SK-N-SH (cell line): Measurements from ENCODE around the gene CLPSL1.

Experiments
- EZH2phosphoT487 ChIP-seq: fragments of 200-600 bp; sonication (generic); IDR thresholded peaks from 2 replicates; pipeline ENCODE4 v1.6.1; 2017; ENCODE audit warnings: low read depth, mixed run types, mild to moderate bottlenecking, antibody characterized with exemption, moderate library complexity, borderline replicate concordance
- FOXJ3 ChIP-seq: sonication (generic); formaldehyde crosslinking; IDR thresholded peaks from 2 replicates; pipeline ENCODE4 v1.5.1; 2020; ENCODE audit warnings: mild to moderate bottlenecking, missing genetic modification reagents
- JUND ChIP-seq: IDR thresholded peaks from 2 replicates; pipeline ENCODE4 v1.4.0; 2012
- MEF2A ChIP-seq: IDR thresholded peaks from 2 replicates; pipeline ENCODE4 v1.4.0; 2012; ENCODE audit warnings: low read depth, borderline replicate concordance
- MXI1 ChIP-seq: IDR thresholded peaks from 2 replicates; pipeline ENCODE4 v1.6.1; 2012; ENCODE audit warnings: mild to moderate bottlenecking, low read depth, low read length, improper control_type of control experiment
- NFIC ChIP-seq: IDR thresholded peaks from 2 replicates; pipeline ENCODE4 v1.4.0; 2012; ENCODE audit warnings: borderline replicate concordance
- POLR2AphosphoS5 ChIP-seq: IDR thresholded peaks from 2 replicates; pipeline ENCODE4 v1.6.1; 2012; ENCODE audit warnings: low read depth, low read length
- RCOR1 ChIP-seq: fragments of 150-350 bp; IDR thresholded peaks from 2 replicates; pipeline ENCODE4 v1.6.1; 2017; ENCODE audit warnings: antibody characterized with exemption, low read length
- RFX5 ChIP-seq: IDR thresholded peaks from 2 replicates; pipeline ENCODE4 v1.6.1; 2012; ENCODE audit warnings: mild to moderate bottlenecking, improper control_type of control experiment, low read length
- SIN3A ChIP-seq: IDR thresholded peaks from 2 replicates; pipeline ENCODE4 v1.6.1; 2012; ENCODE audit warnings: low read depth, mild to moderate bottlenecking, low read length, moderate library complexity, borderline replicate concordance
- TAF1 ChIP-seq: IDR thresholded peaks from 2 replicates; pipeline ENCODE4 v1.6.1; 2012; ENCODE audit warnings: low read depth, mild to moderate bottlenecking, low read length, moderate library complexity, borderline replicate concordance
- TF ChIP-seq, protein P1 (sequence below): fragments of 200-600 bp; sonication (generic); IDR thresholded peaks from 2 replicates; pipeline ENCODE4 v1.6.1; 2017; ENCODE audit warnings: antibody characterized with exemption, mild to moderate bottlenecking, moderate library complexity
- TF ChIP-seq, protein P2 (sequence below): IDR thresholded peaks from 2 replicates; pipeline ENCODE4 v1.4.0; 2012; ENCODE audit warnings: low read depth

DNA sequence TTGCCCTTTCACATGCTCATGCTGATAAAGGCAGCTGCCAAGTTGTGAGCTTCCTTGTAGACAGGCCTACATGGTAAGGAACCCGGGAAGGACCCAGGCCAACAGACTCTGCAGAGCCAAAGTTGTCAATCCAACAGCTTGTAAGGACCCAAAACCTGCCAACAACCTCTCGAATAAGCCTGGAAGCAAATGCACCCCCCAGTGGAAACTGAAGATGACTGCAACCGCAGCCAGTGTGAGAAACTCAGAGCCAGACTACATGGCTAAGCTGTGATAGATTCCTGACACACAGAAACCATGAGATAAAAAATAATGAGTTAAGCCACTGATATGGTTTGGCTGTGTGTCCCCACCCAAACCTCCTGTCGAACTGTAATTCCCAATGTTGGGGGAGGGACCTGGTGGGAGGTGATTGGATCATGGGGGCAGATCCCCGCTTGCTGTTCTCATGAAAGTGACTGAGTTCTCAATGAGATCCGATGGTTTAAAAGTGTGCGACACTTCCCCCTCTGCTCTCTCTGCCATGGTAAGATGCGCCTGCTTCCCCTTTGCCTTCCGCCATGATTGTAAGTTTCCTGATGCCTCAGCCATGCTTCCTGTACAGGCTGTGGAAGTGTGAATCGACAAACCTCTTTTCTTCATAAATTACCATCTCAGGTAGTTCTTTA is 23.2 kb upstream of the CLPSL1 start:
- TF ChIP-seq RFX5 (no peak), FOXJ3 (CRISPR knock-in tag) (no peak), MXI1 (no peak), SIN3A (no peak), EZH2phosphoT487 (no peak), NFIC (no peak), RCOR1 (no peak), JUND (no peak), TAF1 (no peak), MEF2A (no peak), POLR2AphosphoS5 (no peak)
- TF ChIP-seq, protein P1, sequence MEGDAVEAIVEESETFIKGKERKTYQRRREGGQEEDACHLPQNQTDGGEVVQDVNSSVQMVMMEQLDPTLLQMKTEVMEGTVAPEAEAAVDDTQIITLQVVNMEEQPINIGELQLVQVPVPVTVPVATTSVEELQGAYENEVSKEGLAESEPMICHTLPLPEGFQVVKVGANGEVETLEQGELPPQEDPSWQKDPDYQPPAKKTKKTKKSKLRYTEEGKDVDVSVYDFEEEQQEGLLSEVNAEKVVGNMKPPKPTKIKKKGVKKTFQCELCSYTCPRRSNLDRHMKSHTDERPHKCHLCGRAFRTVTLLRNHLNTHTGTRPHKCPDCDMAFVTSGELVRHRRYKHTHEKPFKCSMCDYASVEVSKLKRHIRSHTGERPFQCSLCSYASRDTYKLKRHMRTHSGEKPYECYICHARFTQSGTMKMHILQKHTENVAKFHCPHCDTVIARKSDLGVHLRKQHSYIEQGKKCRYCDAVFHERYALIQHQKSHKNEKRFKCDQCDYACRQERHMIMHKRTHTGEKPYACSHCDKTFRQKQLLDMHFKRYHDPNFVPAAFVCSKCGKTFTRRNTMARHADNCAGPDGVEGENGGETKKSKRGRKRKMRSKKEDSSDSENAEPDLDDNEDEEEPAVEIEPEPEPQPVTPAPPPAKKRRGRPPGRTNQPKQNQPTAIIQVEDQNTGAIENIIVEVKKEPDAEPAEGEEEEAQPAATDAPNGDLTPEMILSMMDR = peak; percentile 28; the same call in 1 of the 2 replicates
- TF ChIP-seq, protein P2, sequence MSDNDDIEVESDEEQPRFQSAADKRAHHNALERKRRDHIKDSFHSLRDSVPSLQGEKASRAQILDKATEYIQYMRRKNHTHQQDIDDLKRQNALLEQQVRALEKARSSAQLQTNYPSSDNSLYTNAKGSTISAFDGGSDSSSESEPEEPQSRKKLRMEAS = no peak
